H1 (cell line): ENCODE results near the gene TMEM63C. TPM values are rescaled to one million over a fixed set of nuclear protein-coding genes. Genes with fewer than 3 reads are reported as not detected.

Source experiments
- POLR2A ChIP-seq, 2 experiments: IDR thresholded peaks; 1 replicate in 1 of 2; 2 replicates in 1 of 2; pipeline ENCODE4 v1.6.1; 2011; ENCODE audit warnings: low read depth in 2 of 2, low read length in 2 of 2, mild to moderate bottlenecking in 2 of 2; ENCODE audit errors: control extremely low read depth in 1 of 2
- RBBP5 ChIP-seq: IDR thresholded peaks from 2 replicates; pipeline ENCODE4 v1.7.1; 2012; ENCODE audit warnings: low read depth, mild to moderate bottlenecking, inconsistent platforms, low read length, moderate library complexity, borderline replicate concordance
- SAP30 ChIP-seq: fragments of 300-600 bp; sonication (generic); IDR thresholded peaks from 2 replicates; pipeline ENCODE4 v1.7.1; 2012; ENCODE audit warnings: low read length, moderate library complexity, mild to moderate bottlenecking, inconsistent platforms; ENCODE audit not compliant: insufficient read depth, insufficient replicate concordance
- ZNF274 ChIP-seq: IDR thresholded peaks from 2 replicates; pipeline ENCODE4 v1.7.0; 2012; ENCODE audit warnings: low read length, borderline replicate concordance; ENCODE audit errors: extremely low read depth
- polyA plus RNA-seq, 7 experiments: library from polyadenylated mRNA; depleted of rRNA in 3 of 7; stranded (reverse) in 5 of 7; unstranded in 2 of 7; fragments of >200 nt in 5 of 7; fragments of 200-250 nt in 2 of 7; gene quantifications; 1 replicate in 5 of 7; 2 replicates in 1 of 7; 4 replicates in 1 of 7; pipeline versions ENCODE4 v1.2.1 to v1.2.3, GENCODE V29; 2011 to 2013; ENCODE audit warnings: missing spikeins in 2 of 7, mixed read lengths in 2 of 7
- total RNA-seq: library from RNA; stranded (reverse); fragmentation: NEBNext Ultra II Directional; extraction: Animal tissue kit (Norgen Biotek cat#: 25700); gene quantifications from 2 replicates; pipeline ENCODE4 v1.2.1, GENCODE V29; 2021
- TF ChIP-seq, protein P1 (sequence below): IDR thresholded peaks from 2 replicates; pipeline ENCODE4 v1.6.1; 2011; ENCODE audit warnings: low read depth, mild to moderate bottlenecking, low read length; ENCODE audit not compliant: insufficient read depth

TMEM63C gene
- total and polyA plus RNA-seq, 2 of the 8 experiments (the other 6 are each of a cell fraction or from before 2014, with no cell fraction given), result 3.0 to 7.6 TPM

DNA sequence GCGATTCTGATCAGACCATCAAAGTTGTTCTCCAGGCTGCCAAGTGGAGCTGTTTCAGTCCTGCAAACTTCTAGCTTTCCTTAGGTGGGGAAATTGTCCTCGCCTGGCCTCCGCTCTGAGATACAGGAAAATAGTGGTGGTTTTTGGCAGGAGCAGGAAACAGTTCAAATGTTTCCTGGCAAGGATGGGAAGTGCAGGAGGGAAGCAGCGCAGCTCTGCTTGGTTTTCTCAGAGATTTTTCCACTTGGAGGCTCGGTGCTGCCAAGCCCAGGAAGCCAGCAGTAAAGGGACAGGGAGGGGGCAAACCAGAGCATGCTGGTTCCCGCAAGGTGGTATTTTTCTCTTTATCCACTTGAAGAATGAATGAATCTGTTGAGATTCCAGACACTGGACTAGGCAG is 17.0 kb downstream of the TMEM63C start (continued):
- TF ChIP-seq RBBP5, result no peak
- no peak for TF ChIP-seq SAP30
- TF ChIP-seq POLR2A (IDR thresholded peaks at IDR 0.05; ENCODE audit: control extremely low read depth in 1 of 2, low read depth in 2 of 2, low read length in 2 of 2), result no peak
- TF ChIP-seq ZNF274, result no peak
- TF ChIP-seq, protein P1, sequence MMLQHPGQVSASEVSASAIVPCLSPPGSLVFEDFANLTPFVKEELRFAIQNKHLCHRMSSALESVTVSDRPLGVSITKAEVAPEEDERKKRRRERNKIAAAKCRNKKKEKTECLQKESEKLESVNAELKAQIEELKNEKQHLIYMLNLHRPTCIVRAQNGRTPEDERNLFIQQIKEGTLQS, result no peak
